Activated CD4-positive, alpha-beta T cell treated with anti-CD3 and anti-CD28 coated beads, Interleukin-2, amount 10 ng/mL, durations not matched to agents 7 days and 5 days (primary cell): ENCODE measurements around the gene PRR20B. TPM values are rescaled to one million over a fixed set of nuclear protein-coding genes. Genes with fewer than 3 reads are reported as not detected.
"Not testable (repeated sequence)": the region's sequence is repeated elsewhere in the genome, so short reads cannot be mapped to it uniquely, and the experiment has no call there.

Experiments
- CTCF ChIA-PET: fragments of 350-600 bp; sonication (Branson Sonifier 250); formaldehyde crosslinking; loops from one replicate; lab custom pipeline; 2021; ENCODE audit warnings: antibody characterized with exemption; lab: Charles Lee
- POLR2A ChIA-PET: fragments of 350-600 bp; sonication (Branson Sonifier 250); formaldehyde crosslinking; loops from one replicate; lab custom pipeline; 2021; ENCODE audit warnings: antibody characterized with exemption; lab: Charles Lee
- DNase-seq: peaks from one replicate; pipeline ENCODE4 v3.0.0-alpha.2; 2020
- H3K27ac Mint-ChIP-seq: one replicate; pipeline ENCODE4 v1.8.0; 2021; ENCODE audit warnings: mild to moderate bottlenecking, moderate library complexity, mixed read lengths
- H3K27me3 Mint-ChIP-seq: one replicate; pipeline ENCODE4 v1.8.0; 2021; ENCODE audit warnings: mixed read lengths
- H3K36me3 Mint-ChIP-seq: one replicate; pipeline ENCODE4 v1.8.0; 2021; ENCODE audit warnings: low read depth, mixed read lengths
- H3K4me1 Mint-ChIP-seq: one replicate; pipeline ENCODE4 v1.8.0; 2021; ENCODE audit warnings: mixed read lengths
- H3K4me3 Mint-ChIP-seq: one replicate; pipeline ENCODE4 v1.8.0; 2021; ENCODE audit warnings: mild to moderate bottlenecking, moderate library complexity, mixed read lengths
- H3K9me3 Mint-ChIP-seq: one replicate; pipeline ENCODE4 v1.8.0; 2021; ENCODE audit warnings: mixed read lengths
- total RNA-seq, 2 experiments: library from RNA; stranded (reverse); gene quantifications; one replicate each; pipeline ENCODE4 v1.2.3, GENCODE V29; 2021

PRR20B gene
- total RNA-seq = not detected

GRCh38 chr13:57147188-57147587 lies at the start of gene PRR20B:
Gene PRR20B (plus strand): TSS chr13:57147488. CDS start chr13:57147875, 387 bp downstream.
- H3K36me3 Mint-ChIP-seq, H3K4me3 Mint-ChIP-seq, H3K9me3 Mint-ChIP-seq, H3K4me1 Mint-ChIP-seq, H3K27me3 Mint-ChIP-seq, CTCF ChIA-PET, DNase-seq, H3K27ac Mint-ChIP-seq, POLR2A ChIA-PET: not testable (repeated sequence)

GRCh38 chr13:57114945-57115344 lies 32.3 kb upstream of the PRR20B start:
- POLR2A ChIA-PET = no interaction called here

GRCh38 chr13:57123681-57124080 lies 23.6 kb upstream of the PRR20B start:
- Mint-ChIP-seq H3K36me3 (no peaks in the 10 kb centered on the region), H3K27me3 (no peaks in the 10 kb centered on the region), H3K4me3 (no peak overlapping the region), H3K27ac (no peak overlapping the region), H3K4me1 (no peaks in the 10 kb centered on the region), H3K9me3 (peaks cover 7% of the 10 kb centered on the region)
- POLR2A ChIA-PET = no interaction called here
- DNase-seq = no peak
- CTCF ChIA-PET = no interaction called here

More at GRCh38 chr13:57114945-57115344, 32.3 kb upstream of the PRR20B start:
- Mint-ChIP-seq H3K4me3 (no peak overlapping the region), H3K27me3 (no peaks in the 10 kb centered on the region), H3K4me1 (no peaks in the 10 kb centered on the region), H3K9me3 (peaks cover 8% of the 10 kb centered on the region), H3K27ac (no peak overlapping the region), H3K36me3 (no peaks in the 10 kb centered on the region)
- DNase-seq = no peak
- CTCF ChIA-PET = no interaction called here

GRCh38 chr13:57128909-57129308 lies 18.4 kb upstream of the PRR20B start:
- ChIA-PET CTCF (no interaction called here), POLR2A (no interaction called here)
- H3K36me3 Mint-ChIP-seq = no peaks in the 10 kb centered on the region
- no peak overlapping the region for H3K4me3 Mint-ChIP-seq
- no peak overlapping the region for H3K27ac Mint-ChIP-seq
- H3K4me1 Mint-ChIP-seq = no peaks in the 10 kb centered on the region
- H3K9me3 Mint-ChIP-seq = peaks cover 6% of the 10 kb centered on the region
- no peaks in the 10 kb centered on the region for H3K27me3 Mint-ChIP-seq
- no peak for DNase-seq

- CTCF ChIA-PET = no interaction called here
- no peak overlapping the region for H3K4me3 Mint-ChIP-seq
- H3K36me3 Mint-ChIP-seq = no peaks in the 10 kb centered on the region
- POLR2A ChIA-PET = no interaction called here
- H3K27me3 Mint-ChIP-seq = no peaks in the 10 kb centered on the region
- peaks cover 12% of the 10 kb centered on the region for H3K9me3 Mint-ChIP-seq
- H3K4me1 Mint-ChIP-seq = no peaks in the 10 kb centered on the region
- H3K27ac Mint-ChIP-seq = no peak overlapping the region
- DNase-seq = no peak
Measured at GRCh38 chr13:57136093-57136492, 11.2 kb upstream of the PRR20B start.

GRCh38 chr13:57137585-57137984 lies 9.7 kb upstream of the PRR20B start:
- H3K4me1 Mint-ChIP-seq = no peaks in the 10 kb centered on the region
- peaks cover 12% of the 10 kb centered on the region for H3K9me3 Mint-ChIP-seq
- H3K27ac Mint-ChIP-seq = no peak overlapping the region
- CTCF ChIA-PET = no interaction called here
- no peak for DNase-seq
- POLR2A ChIA-PET = no interaction called here
- no peaks in the 10 kb centered on the region for H3K27me3 Mint-ChIP-seq
- H3K36me3 Mint-ChIP-seq = no peaks in the 10 kb centered on the region
- H3K4me3 Mint-ChIP-seq = no peak overlapping the region

- CTCF ChIA-PET = no interaction called here
- no peak overlapping the region for H3K4me3 Mint-ChIP-seq
- H3K36me3 Mint-ChIP-seq = no peaks in the 10 kb centered on the region
- no peaks in the 10 kb centered on the region for H3K4me1 Mint-ChIP-seq
- H3K27me3 Mint-ChIP-seq = no peaks in the 10 kb centered on the region
- H3K9me3 Mint-ChIP-seq = peaks cover 8% of the 10 kb centered on the region
- no peak overlapping the region for H3K27ac Mint-ChIP-seq
- DNase-seq = no peak
- POLR2A ChIA-PET = no interaction called here
Measured at GRCh38 chr13:57138988-57139387, 8.3 kb upstream of the PRR20B start.

GRCh38 chr13:57139781-57140180 lies 7.5 kb upstream of the PRR20B start:
- H3K4me1 Mint-ChIP-seq, CTCF ChIA-PET, H3K27ac Mint-ChIP-seq, DNase-seq, POLR2A ChIA-PET, H3K9me3 Mint-ChIP-seq, H3K27me3 Mint-ChIP-seq, H3K36me3 Mint-ChIP-seq, H3K4me3 Mint-ChIP-seq: not testable (repeated sequence)

- POLR2A ChIA-PET, H3K27ac Mint-ChIP-seq, DNase-seq, H3K27me3 Mint-ChIP-seq, H3K36me3 Mint-ChIP-seq, H3K9me3 Mint-ChIP-seq, H3K4me3 Mint-ChIP-seq, CTCF ChIA-PET, H3K4me1 Mint-ChIP-seq: not testable (repeated sequence)
Measured at GRCh38 chr13:57140235-57140968, 6.9 kb upstream of the PRR20B start, which contains the start of gene PRR20A. Gene PRR20A (plus strand): TSS chr13:57140918. CDS start chr13:57141305, 387 bp downstream.

GRCh38 chr13:57148106-57148505 lies 818 bp downstream of the PRR20B start:
- CTCF ChIA-PET, H3K4me1 Mint-ChIP-seq, H3K27me3 Mint-ChIP-seq, H3K27ac Mint-ChIP-seq, H3K4me3 Mint-ChIP-seq, H3K36me3 Mint-ChIP-seq, POLR2A ChIA-PET, DNase-seq, H3K9me3 Mint-ChIP-seq: not testable (repeated sequence)

- H3K27me3 Mint-ChIP-seq, H3K9me3 Mint-ChIP-seq, H3K4me1 Mint-ChIP-seq, H3K27ac Mint-ChIP-seq, H3K4me3 Mint-ChIP-seq, DNase-seq, POLR2A ChIA-PET, CTCF ChIA-PET, H3K36me3 Mint-ChIP-seq: not testable (repeated sequence)
Measured at GRCh38 chr13:57153761-57154160, 6.5 kb downstream of the PRR20B start, which contains the start of gene PRR20C. Gene PRR20C (plus strand): TSS chr13:57154061. CDS start chr13:57154448, 387 bp downstream.

- CTCF ChIA-PET, POLR2A ChIA-PET, H3K4me1 Mint-ChIP-seq, H3K36me3 Mint-ChIP-seq, DNase-seq, H3K27me3 Mint-ChIP-seq, H3K27ac Mint-ChIP-seq, H3K9me3 Mint-ChIP-seq, H3K4me3 Mint-ChIP-seq: not testable (repeated sequence)
Measured at GRCh38 chr13:57160332-57160731, 13.0 kb downstream of the PRR20B start, which contains the start of gene PRR20D. Gene PRR20D (plus strand): TSS chr13:57160632. CDS start chr13:57161019, 387 bp downstream.

- H3K36me3 Mint-ChIP-seq, H3K27ac Mint-ChIP-seq, DNase-seq, H3K27me3 Mint-ChIP-seq, H3K4me3 Mint-ChIP-seq, H3K9me3 Mint-ChIP-seq, H3K4me1 Mint-ChIP-seq, CTCF ChIA-PET, POLR2A ChIA-PET: not testable (repeated sequence)
Measured at GRCh38 chr13:57166897-57167296, 19.6 kb downstream of the PRR20B start, which contains the start of gene PRR20E. Gene PRR20E (plus strand): TSS chr13:57167197. CDS start chr13:57167584, 387 bp downstream.

- Mint-ChIP-seq H3K4me1 (no peaks in the 10 kb centered on the region), H3K36me3 (no peaks in the 10 kb centered on the region), H3K27me3 (no peaks in the 10 kb centered on the region), H3K27ac (no peak overlapping the region), H3K4me3 (no peak overlapping the region), H3K9me3 (no peaks in the 10 kb centered on the region)
- no peak for DNase-seq
- POLR2A ChIA-PET = no interaction called here
- CTCF ChIA-PET = no interaction called here
Measured at GRCh38 chr13:57191667-57192066, 44.4 kb downstream of the PRR20B start.
